GM06990 (cell line): ENCODE results near the gene SNAP29.
"Not testable (repeated sequence)": the region's sequence is repeated elsewhere in the genome, so short reads cannot be mapped to it uniquely, and the experiment has no call there.

Experiments used
- DNase-seq: peaks from one replicate; pipeline ENCODE4 v3.0.0-alpha.2; 2011; ENCODE audit not compliant: insufficient read length; ENCODE audit errors: extremely low read depth
- H3K27me3 ChIP-seq: replicated peaks from 2 replicates; pipeline ENCODE4 v1.6.0; 2011; ENCODE audit warnings: low read length; ENCODE audit not compliant: control insufficient read depth, insufficient read depth
- H3K36me3 ChIP-seq: 2 replicates; pipeline ENCODE4 v1.5.1; 2011; ENCODE audit warnings: low read length; ENCODE audit not compliant: control insufficient read depth, insufficient read depth
- H3K4me3 ChIP-seq: replicated peaks from 2 replicates; pipeline ENCODE4 v1.5.1; 2011; ENCODE audit warnings: low read depth, mild to moderate bottlenecking, control low read depth, low read length
- TF ChIP-seq, protein P1 (sequence below): IDR thresholded peaks from 2 replicates; pipeline ENCODE4 v1.5.1; 2011; ENCODE audit warnings: low read length, control low read depth, mild to moderate bottlenecking, inconsistent platforms; ENCODE audit not compliant: insufficient read depth, poor library complexity, severe bottlenecking

SNAP29 gene

DNA sequence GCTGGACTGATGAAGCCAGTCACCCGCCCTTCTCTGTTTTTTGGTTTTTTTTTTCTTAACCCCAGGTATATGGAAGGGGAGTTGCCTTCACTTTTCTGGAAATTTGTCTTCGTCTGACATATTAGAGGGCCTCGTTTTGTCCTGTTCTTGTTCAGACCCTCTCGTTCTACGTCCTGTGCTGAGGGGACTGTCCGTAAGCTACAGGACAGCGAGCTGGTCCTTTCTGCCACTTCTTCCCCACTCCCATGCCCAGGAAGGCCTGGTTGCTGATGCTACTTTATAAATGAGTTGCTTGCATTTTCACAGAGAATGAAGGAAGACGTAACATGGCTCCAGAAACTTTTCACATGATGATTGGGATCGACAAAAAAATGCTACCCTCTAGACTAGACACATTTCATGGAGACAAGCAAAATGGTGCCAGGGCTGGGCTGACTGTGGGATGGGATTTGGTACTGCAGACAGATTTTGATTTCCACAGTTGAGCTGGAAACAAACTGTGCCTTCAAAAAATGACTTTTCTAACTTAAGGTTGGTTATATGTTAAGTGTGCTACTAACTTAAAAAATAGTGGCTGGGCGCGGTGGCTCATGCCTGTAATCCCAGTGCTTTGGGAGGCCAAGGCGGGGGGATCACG, 31.2 kb downstream of the SNAP29 start:
- no peak overlapping the region for H3K4me3 ChIP-seq
- TF ChIP-seq, protein P1, sequence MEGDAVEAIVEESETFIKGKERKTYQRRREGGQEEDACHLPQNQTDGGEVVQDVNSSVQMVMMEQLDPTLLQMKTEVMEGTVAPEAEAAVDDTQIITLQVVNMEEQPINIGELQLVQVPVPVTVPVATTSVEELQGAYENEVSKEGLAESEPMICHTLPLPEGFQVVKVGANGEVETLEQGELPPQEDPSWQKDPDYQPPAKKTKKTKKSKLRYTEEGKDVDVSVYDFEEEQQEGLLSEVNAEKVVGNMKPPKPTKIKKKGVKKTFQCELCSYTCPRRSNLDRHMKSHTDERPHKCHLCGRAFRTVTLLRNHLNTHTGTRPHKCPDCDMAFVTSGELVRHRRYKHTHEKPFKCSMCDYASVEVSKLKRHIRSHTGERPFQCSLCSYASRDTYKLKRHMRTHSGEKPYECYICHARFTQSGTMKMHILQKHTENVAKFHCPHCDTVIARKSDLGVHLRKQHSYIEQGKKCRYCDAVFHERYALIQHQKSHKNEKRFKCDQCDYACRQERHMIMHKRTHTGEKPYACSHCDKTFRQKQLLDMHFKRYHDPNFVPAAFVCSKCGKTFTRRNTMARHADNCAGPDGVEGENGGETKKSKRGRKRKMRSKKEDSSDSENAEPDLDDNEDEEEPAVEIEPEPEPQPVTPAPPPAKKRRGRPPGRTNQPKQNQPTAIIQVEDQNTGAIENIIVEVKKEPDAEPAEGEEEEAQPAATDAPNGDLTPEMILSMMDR = no peak
- no peaks in the 10 kb centered on the region for H3K27me3 ChIP-seq
- H3K36me3 ChIP-seq = peaks cover 3% of the 10 kb centered on the region
- no peak for DNase-seq

- Histone ChIP-seq H3K27me3 (no peaks in the 10 kb centered on the region), H3K36me3 (peaks cover 3% of the 10 kb centered on the region), H3K4me3 (no peak overlapping the region)
- TF ChIP-seq, protein P1 = no peak
- no peak for DNase-seq
Measured at GRCh38 chr22:20890975-20891374, 32.2 kb downstream of the SNAP29 start.

- H3K4me3 ChIP-seq, H3K27me3 ChIP-seq, H3K36me3 ChIP-seq, DNase-seq: not testable (repeated sequence)
Measured at GRCh38 chr22:20897737-20898136, 38.9 kb downstream of the SNAP29 start.

GRCh38 chr22:20899827-20900423, 41.1 kb downstream of the SNAP29 start:
- Histone ChIP-seq H3K4me3 (no peak overlapping the region), H3K36me3 (no peaks in the 10 kb centered on the region), H3K27me3 (no peaks in the 10 kb centered on the region; the same call in 1 of the 2 replicates)
- no peak for DNase-seq
- TF ChIP-seq, protein P1 = no peak

DNA sequence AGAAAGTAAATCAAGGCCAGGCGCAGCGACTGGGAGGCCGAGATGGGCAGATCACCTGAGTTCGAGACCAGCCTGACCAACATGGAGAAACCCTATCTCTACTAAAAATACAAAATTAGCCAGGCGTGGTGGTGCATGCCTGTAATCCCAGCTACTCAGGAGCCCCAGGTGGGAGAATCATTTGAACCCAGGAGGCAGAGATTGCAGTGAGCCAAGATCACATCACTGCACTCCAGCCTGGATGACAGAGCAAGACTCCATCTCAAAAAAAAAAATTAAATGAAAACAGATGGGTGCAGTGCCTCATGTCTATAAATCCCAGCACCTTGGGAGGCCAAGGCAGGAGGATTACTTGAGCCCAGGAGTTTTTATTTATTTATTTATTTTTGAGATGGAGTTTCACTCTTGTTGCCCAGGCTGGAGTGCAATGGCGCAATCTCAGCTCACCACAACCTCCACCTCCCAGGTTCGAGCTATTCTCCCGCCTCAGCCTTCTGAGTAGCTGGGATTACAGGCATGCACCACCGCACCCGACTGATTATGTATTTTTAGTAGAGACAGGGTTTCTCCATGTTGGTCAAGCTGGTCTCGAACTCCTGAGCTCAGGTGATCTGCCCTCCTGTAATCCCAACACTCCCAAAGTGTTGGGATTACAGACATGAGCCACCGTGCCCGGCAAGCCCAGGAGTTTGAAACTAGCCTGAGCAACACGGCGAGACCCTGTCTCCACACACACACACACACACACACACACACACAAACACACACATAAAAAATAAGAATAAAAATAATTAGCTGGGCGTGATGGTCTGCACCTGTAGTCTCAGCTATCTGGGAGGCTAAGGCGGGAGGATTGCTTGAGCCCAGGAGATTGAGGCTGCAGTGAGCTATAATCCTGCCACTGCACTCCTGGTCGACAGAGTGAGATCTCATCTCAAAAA, 42.6 kb downstream of the SNAP29 start:
- not testable (repeated sequence) for H3K36me3 ChIP-seq, DNase-seq, H3K27me3 ChIP-seq, H3K4me3 ChIP-seq

GRCh38 chr22:20903093-20903492, 44.3 kb downstream of the SNAP29 start:
- no peaks in the 10 kb centered on the region for H3K36me3 ChIP-seq
- H3K27me3 ChIP-seq = no peaks in the 10 kb centered on the region; the same call in 1 of the 2 replicates
- TF ChIP-seq, protein P1 = no peak
- H3K4me3 ChIP-seq = no peak overlapping the region
- DNase-seq = no peak
